HG03039 (cell line): ENCODE results near the gene CSF1.

Experiments used
- ATAC-seq: cut with Tn5 transposase; IDR thresholded peaks from one replicate; pipeline ENCODE4 v1.9.1; 2021; ENCODE audit warnings: mild to moderate bottlenecking, moderate library complexity; ENCODE audit not compliant: unreplicated experiment

CSF1 gene

DNA sequence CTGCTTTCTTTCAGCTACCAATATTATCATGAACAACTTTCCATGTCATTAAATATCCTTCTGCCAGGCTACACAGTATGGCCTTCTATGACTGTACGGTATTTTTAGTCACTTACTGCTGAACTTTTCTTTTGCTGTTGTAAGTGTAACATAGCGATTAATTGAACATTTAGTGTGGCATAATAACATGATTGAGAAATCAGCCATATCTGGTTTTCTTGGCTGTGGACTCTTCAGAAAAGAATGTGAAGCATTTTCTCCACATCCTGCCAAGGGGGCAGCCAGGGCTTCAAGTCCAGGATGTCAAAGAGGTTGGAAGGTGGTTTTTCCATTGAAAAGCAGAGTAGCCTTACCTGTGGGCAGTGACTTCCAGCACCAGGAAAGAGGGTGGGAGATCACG is 65.1 kb downstream of the CSF1 start:
- ATAC-seq = no peak

- ATAC-seq = no peak
Observed at GRCh38 chr1:109976762-109977161, 66.1 kb downstream of the CSF1 start.

GRCh38 chr1:109977225-109977624 is 66.6 kb downstream of the CSF1 start:
- ATAC-seq = no peak

DNA sequence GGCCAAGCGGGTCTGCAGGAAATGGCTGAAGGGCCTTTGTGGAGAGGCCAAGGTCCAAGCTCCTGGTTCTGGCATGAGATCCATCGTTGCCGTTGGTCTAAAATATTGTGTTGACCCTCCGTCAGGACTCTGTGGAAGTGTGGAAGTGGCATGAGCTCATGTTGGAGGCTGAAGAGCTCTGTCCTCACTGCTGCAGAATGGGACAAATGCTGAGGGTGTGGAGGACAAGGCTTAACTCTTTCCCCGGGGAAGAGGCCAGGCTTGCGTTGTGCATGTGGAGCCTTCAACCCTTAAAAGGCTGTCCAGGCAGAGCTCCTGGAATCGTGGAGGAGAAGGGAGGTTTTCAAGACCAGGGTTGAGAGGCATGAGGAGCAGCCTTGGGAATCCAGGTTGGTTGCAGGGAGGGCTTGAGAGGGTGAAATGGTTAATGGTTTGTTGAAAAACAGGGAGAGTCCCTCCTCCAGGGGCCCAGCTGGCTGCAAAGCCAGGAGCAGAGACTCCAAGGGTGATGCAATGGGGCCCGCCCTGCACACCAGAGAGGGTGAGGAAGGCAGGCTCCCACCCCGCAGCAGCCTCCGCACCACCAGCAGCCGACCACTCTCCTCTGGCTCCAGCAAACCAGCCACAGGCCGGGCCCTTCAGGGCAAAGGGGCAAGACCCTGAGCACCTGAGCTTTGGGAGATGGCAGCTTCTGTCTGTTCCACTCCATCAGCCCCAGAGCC is 67.2 kb downstream of the CSF1 start:
- no peak for ATAC-seq

GRCh38 chr1:109978761-109979488 is 68.3 kb downstream of the CSF1 start:
- ATAC-seq = no peak

DNA sequence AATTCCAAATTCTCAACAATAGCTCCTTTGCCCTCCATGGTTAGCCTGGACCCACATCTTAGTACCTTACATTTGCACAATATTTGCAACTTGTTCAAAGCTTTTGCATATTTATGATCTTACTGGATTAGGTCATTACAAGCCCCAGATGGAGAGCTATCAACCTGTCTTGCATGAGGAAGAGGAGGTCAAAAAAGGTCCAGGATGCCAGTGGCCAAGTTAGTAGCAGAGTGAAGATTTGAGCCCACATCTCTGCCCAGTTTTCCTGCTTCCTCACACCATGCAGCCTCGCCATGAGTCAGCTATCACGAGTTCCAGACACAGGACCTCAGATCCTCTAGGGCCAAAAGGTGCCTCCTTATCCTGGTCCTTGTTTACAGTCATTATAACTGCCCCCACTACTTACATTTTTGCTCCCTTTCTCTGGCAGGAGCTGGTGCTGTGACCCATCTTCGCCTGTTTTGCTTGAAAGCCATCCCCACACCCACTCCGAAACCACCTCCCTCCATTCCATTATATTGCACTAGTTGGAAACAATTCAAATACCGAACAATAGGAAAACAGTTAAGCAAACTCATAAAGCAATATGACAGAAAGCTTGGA is 68.9 kb downstream of the CSF1 start:
- ATAC-seq = no peak
